Gastrocnemius medialis (tissue), 4 donors: Measurements from ENCODE around the gene RNF214.

Experiments
- POLR2A ChIP-seq, 2 donors: fragments of 450-650 bp; IDR thresholded peaks; one replicate each; pipeline ENCODE4 v1.6.1; 2017; ENCODE audit warnings: antibody characterized with exemption in 2 of 2, mild to moderate bottlenecking in 2 of 2, moderate library complexity in 2 of 2
- TF ChIP-seq, protein P1 (sequence below), 5 experiments: fragments of 450-650 bp in 3 of 5; fragments of 200-600 bp in 2 of 5; sonication (generic) in 2 of 5; IDR thresholded peaks in 4 of 5; conservative IDR thresholded peaks in 1 of 5; 1 replicate in 4 of 5; 2 replicates in 1 of 5; pipeline ENCODE4 v1.5.1; 2016 to 2019; ENCODE audit warnings: antibody characterized with exemption in 5 of 5, mild to moderate bottlenecking in 3 of 5, moderate library complexity in 3 of 5

GRCh38 chr11:117192401-117192875 is 40.0 kb upstream of the RNF214 start:
- TF ChIP-seq POLR2A (IDR thresholded peaks at IDR 0.05): no peak
- TF ChIP-seq, protein P1, sequence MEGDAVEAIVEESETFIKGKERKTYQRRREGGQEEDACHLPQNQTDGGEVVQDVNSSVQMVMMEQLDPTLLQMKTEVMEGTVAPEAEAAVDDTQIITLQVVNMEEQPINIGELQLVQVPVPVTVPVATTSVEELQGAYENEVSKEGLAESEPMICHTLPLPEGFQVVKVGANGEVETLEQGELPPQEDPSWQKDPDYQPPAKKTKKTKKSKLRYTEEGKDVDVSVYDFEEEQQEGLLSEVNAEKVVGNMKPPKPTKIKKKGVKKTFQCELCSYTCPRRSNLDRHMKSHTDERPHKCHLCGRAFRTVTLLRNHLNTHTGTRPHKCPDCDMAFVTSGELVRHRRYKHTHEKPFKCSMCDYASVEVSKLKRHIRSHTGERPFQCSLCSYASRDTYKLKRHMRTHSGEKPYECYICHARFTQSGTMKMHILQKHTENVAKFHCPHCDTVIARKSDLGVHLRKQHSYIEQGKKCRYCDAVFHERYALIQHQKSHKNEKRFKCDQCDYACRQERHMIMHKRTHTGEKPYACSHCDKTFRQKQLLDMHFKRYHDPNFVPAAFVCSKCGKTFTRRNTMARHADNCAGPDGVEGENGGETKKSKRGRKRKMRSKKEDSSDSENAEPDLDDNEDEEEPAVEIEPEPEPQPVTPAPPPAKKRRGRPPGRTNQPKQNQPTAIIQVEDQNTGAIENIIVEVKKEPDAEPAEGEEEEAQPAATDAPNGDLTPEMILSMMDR (IDR thresholded peaks at IDR 0.05 in 4 of 5, conservative IDR thresholded peaks at IDR 0.05 in 1 of 5): no peak
